Right atrium auricular region (tissue), 2 donors: ENCODE data around the gene RAPGEF3. TPM values are rescaled to one million over a fixed set of nuclear protein-coding genes. Genes with fewer than 3 reads are reported as not detected.

Experiments used
- DNase-seq: peaks from one replicate; pipeline ENCODE4 v3.0.0-alpha.2; 2019; ENCODE audit warnings: low spot score
- H3K27ac ChIP-seq, 2 donors: fragments of 200-600 bp; sonication (generic); 1 replicate in 1 of 2; 2 replicates in 1 of 2; pipeline ENCODE4 v1.5.1; 2016 to 2019
- H3K27me3 ChIP-seq, 2 donors: fragments of 200-600 bp; sonication (generic); one replicate each; pipeline versions ENCODE4 v1.5.1 to v1.6.0; 2017 to 2019
- H3K36me3 ChIP-seq: fragments of 200-600 bp; sonication (generic); one replicate; pipeline ENCODE4 v1.5.1; 2016
- H3K4me1 ChIP-seq, 2 donors: fragments of 200-600 bp; sonication (generic); one replicate each; pipeline versions ENCODE4 v1.5.1 to v1.6.0; 2017 to 2019
- H3K4me3 ChIP-seq, 2 donors: fragments of 200-600 bp; sonication (generic); 1 replicate in 1 of 2; 2 replicates in 1 of 2; pipeline ENCODE4 v1.5.1; 2017 to 2019; ENCODE audit warnings: mild to moderate bottlenecking in 1 of 2, moderate library complexity in 1 of 2
- H3K9me3 ChIP-seq, 2 donors: fragments of 200-600 bp; sonication (generic); one replicate each; pipeline ENCODE4 v1.5.1; 2019
- total RNA-seq, 2 donors: library from RNA; depleted of rRNA; stranded (reverse); fragments of >200 nt; gene quantifications; one replicate each; pipeline ENCODE4 v1.1.0, GENCODE V29; 2016
- TF ChIP-seq, protein P1 (sequence below), 2 donors: fragments of 200-600 bp; sonication (generic); IDR thresholded peaks; one replicate each; pipeline ENCODE4 v1.5.1; 2019; ENCODE audit warnings: antibody characterized with exemption in 2 of 2

Gene RAPGEF3
- total RNA-seq, 2 donors from 2014 or later: 19.8 to 26.8 TPM

DNA sequence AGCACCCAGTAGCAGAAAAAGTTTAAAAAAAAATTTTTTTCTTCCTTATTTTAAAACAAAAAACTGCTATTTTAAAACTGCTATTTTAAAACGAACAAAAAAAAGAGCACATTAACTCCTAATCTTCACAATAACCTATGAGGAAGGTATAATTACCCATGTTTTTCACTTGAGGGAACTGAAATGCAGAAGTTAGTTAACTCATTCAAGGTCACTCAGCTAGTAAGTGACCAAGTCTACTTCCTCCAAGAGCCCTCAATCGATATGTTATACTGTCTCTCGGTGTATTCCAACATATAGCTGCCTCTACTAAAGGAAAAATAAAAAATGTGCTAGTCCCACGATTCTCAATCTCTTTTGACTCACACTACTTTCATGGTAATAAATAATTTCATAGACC lies 60.6 kb downstream of the RAPGEF3 start:
- no peak overlapping the region for H3K4me3 ChIP-seq
- H3K27ac ChIP-seq: no peak overlapping the region
- TF ChIP-seq, protein P1, sequence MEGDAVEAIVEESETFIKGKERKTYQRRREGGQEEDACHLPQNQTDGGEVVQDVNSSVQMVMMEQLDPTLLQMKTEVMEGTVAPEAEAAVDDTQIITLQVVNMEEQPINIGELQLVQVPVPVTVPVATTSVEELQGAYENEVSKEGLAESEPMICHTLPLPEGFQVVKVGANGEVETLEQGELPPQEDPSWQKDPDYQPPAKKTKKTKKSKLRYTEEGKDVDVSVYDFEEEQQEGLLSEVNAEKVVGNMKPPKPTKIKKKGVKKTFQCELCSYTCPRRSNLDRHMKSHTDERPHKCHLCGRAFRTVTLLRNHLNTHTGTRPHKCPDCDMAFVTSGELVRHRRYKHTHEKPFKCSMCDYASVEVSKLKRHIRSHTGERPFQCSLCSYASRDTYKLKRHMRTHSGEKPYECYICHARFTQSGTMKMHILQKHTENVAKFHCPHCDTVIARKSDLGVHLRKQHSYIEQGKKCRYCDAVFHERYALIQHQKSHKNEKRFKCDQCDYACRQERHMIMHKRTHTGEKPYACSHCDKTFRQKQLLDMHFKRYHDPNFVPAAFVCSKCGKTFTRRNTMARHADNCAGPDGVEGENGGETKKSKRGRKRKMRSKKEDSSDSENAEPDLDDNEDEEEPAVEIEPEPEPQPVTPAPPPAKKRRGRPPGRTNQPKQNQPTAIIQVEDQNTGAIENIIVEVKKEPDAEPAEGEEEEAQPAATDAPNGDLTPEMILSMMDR (IDR thresholded peaks at IDR 0.05): no peak
- H3K36me3 ChIP-seq: peaks cover 16% of the 10 kb centered on the region
- no peaks in the 10 kb centered on the region for H3K4me1 ChIP-seq
- no peaks in the 10 kb centered on the region for H3K27me3 ChIP-seq
- DNase-seq: no peak
- no peaks in the 10 kb centered on the region for H3K9me3 ChIP-seq

DNA sequence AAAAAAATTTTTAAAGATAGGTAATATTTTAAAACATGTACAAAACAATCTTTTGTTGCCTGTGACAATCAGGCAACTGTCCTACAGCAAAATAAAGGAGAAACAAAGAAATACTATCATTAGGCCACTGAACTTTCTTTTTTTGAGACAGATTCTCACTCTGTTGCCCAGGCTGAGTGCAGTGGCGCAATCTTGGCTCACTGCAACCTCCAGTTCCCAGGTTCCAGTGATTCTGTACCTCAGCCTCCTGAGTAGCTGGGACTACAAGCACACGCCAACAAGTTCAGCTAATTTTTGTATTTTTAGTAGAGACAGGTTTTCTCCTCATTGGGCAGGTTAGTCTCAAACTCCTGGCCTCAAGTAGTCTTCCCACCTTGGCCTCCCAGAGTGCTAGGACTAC lies 69.5 kb downstream of the RAPGEF3 start:
- Histone ChIP-seq H3K4me3 (no peak overlapping the region), H3K4me1 (no peaks in the 10 kb centered on the region), H3K27ac (no peak overlapping the region), H3K9me3 (no peaks in the 10 kb centered on the region), H3K27me3 (no peaks in the 10 kb centered on the region), H3K36me3 (peaks cover 6% of the 10 kb centered on the region)
- TF ChIP-seq, protein P1 (IDR thresholded peaks at IDR 0.05): no peak
- no peak for DNase-seq

DNA sequence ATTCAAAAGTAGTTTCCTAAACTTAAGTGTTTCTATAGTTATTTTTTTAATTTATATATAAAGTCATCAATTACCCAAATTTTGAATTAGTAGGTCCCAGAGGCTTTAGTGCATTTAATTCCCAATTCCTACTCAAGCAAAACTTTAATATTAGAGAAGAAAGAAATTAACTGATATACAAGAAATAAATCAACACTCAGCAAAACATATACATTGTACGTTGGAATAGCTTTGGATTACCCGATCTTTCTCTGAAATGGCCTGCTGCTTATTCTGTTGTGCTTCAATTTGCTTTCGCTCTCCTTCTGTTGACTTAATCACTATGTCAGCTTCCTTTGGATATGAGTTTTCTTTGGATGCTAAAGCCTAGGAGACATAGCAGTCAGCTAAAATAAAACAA lies 71.0 kb downstream of the RAPGEF3 start:
- TF ChIP-seq, protein P1 (IDR thresholded peaks at IDR 0.05): no peak
- no peak overlapping the region for H3K4me3 ChIP-seq
- H3K27ac ChIP-seq: no peak overlapping the region
- H3K27me3 ChIP-seq: no peaks in the 10 kb centered on the region
- no peak for DNase-seq
- peaks cover 6% of the 10 kb centered on the region for H3K36me3 ChIP-seq
- no peaks in the 10 kb centered on the region for H3K4me1 ChIP-seq
- H3K9me3 ChIP-seq: no peaks in the 10 kb centered on the region

DNA sequence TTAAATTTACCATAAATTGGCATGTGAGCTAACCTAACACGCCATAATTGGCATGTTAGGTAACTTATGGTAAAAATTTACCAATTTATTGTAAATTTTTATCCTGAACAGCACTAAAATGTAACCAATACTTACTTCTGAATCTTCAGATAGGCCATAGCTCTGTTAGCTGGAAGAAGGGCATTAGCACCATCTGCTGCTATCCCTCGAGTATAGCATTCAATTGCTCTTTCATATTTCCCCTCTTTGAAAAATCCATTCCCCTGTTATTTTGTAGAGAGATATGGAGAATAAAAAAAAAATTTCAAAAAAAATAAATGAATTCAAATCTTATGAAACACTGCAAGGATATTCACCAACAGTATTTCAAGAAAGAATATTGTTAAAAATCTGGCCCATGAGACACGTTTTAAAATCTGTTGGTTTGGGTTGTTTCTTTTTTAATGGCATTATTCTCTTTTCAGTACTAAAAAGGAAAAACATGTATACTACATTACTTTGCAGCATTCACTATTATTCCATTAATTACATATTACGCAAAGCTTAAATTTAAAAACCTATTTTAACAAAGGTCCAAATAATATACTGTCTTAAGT lies 71.9 kb downstream of the RAPGEF3 start:
- no peak for DNase-seq
- Histone ChIP-seq H3K27ac (no peak overlapping the region), H3K9me3 (no peaks in the 10 kb centered on the region), H3K4me1 (no peaks in the 10 kb centered on the region), H3K36me3 (peaks cover 6% of the 10 kb centered on the region), H3K27me3 (no peaks in the 10 kb centered on the region), H3K4me3 (no peak overlapping the region)
- TF ChIP-seq, protein P1 (IDR thresholded peaks at IDR 0.05): peak; percentile 22 to 69

Other genes with a start within 250 kb of the RAPGEF3 start
- 10 to 100 TPM; 12.2 to 14.3 TPM for gene RPAP3, start 52.9 kb downstream of the RAPGEF3 start, total RNA-seq
- 1 to 10 TPM in 1 of 2 donors, under 1 TPM in 1; 0.55 to 2.1 TPM for gene ENDOU, start 33.4 kb downstream of the RAPGEF3 start, total RNA-seq
- gene SLC48A1, start 14.4 kb upstream of the RAPGEF3 start, total RNA-seq: 10 to 100 TPM; 48.9 to 52.0 TPM
- 10 to 100 TPM; 33.4 to 60.2 TPM for gene HDAC7, start 61.0 kb upstream of the RAPGEF3 start, total RNA-seq
- 1 to 10 TPM in 1 of 2 donors, under 1 TPM in 1; 0.59 to 2.2 TPM for gene VDR, start 146.1 kb upstream of the RAPGEF3 start, total RNA-seq
- gene TMEM106C, start 204.7 kb upstream of the RAPGEF3 start, total RNA-seq: 100 to 1,000 TPM in 1 of 2 donors, 10 to 100 TPM in 1; 54.7 to 107 TPM
- gene COL2A1, start 245.6 kb upstream of the RAPGEF3 start, total RNA-seq: not detected